ENCODE measurements around the gene SDR9C7. TPM values are rescaled to one million over a fixed set of nuclear protein-coding genes. Genes with fewer than 3 reads are reported as not detected.
"Not testable (repeated sequence)": the region's sequence is repeated elsewhere in the genome, so short reads cannot be mapped to it uniquely, and the experiment has no call there.

The SDR9C7 gene
- total and polyA plus RNA-seq, 3 experiments from 2014 or later = not detected

DNA sequence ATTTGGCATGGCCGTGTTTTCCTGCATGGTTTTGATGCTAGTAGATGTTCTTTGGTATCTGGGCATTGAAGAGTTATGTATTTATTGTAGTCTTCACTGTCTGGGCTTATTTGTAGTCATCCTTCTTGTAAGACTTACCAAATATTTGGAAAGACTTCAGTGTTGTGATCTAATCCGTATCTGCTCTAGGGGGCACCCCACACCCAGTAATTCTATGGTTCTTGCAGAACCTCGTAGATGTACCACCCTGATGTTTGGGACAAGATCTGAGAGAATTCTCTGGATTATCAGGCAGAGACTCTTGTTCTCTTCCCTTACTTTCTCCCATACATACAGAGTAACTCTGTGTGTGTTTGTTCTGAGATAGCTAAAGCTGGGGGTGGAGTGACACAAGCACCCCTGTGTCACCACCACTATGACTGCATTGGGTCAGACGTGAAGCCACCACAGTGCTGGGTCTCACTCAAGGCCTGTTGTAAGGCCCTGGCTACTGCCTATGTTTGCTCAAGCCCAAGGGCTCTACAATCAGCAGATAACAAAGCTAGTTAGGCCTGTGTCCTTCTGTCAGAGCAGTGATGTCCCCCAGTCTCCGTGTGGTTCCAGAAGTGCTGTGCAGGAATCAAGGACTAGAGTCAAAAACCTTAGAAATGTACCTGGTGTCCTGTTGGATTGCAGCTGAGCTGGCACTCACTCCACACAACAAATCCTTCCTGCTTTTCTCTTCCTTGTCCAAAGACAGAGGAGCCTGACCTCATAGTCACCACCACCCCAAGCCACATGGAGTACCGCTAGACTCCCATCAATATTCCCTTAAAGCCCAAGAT, 13.6 kb upstream of the SDR9C7 start:
- Histone ChIP-seq H3K4me3 (ENCODE audit: low read length) (no peak overlapping the region), H3K9me3 (ENCODE audit: low read length) (no peaks in the 10 kb centered on the region), H3K36me3 (ENCODE audit: insufficient read depth, low read length) (no peaks in the 10 kb centered on the region), H3K27ac (ENCODE audit: low read depth, low read length) (no peak overlapping the region), H3K4me1 (ENCODE audit: insufficient read depth, low read length) (no peaks in the 10 kb centered on the region), H3K27me3 (ENCODE audit: insufficient read depth, low read length, poor library complexity, severe bottlenecking) (no peaks in the 10 kb centered on the region)
- Mint-ChIP-seq H3K36me3 (peaks cover 5 to 34% (median 8%) of the 10 kb centered on the region in 3 donors), H3K4me1 (no peaks in the 10 kb centered on the region), H3K27me3 (peaks cover 8 to 19% of the 10 kb centered on the region in 2 donors), H3K27ac (no peak overlapping the region), H3K4me3 (no peak overlapping the region), H3K9me3 (peaks cover 2 to 6% (median 3%) of the 10 kb centered on the region in 5 donors)
- DNase-seq = no peak
- POLR2A ChIA-PET = no interaction called here
- CTCF ChIA-PET = no interaction called here

GRCh38 chr12:56943878-56944277, 9.7 kb upstream of the SDR9C7 start:
- Mint-ChIP-seq H3K27ac (no peak overlapping the region), H3K36me3 (peaks cover 0 to 7% (median under 1%) of the 10 kb centered on the region in 3 donors), H3K4me3 (no peak overlapping the region), H3K27me3 (peaks cover 5 to 19% of the 10 kb centered on the region in 2 donors), H3K9me3 (peaks cover 2 to 6% (median 5%) of the 10 kb centered on the region in 5 donors), H3K4me1 (no peaks in the 10 kb centered on the region)
- Histone ChIP-seq H3K4me3 (ENCODE audit: low read length) (no peak overlapping the region), H3K36me3 (ENCODE audit: insufficient read depth, low read length) (no peaks in the 10 kb centered on the region), H3K4me1 (ENCODE audit: insufficient read depth, low read length) (no peaks in the 10 kb centered on the region), H3K9me3 (ENCODE audit: low read length) (no peaks in the 10 kb centered on the region), H3K27me3 (ENCODE audit: insufficient read depth, low read length, poor library complexity, severe bottlenecking) (no peaks in the 10 kb centered on the region), H3K27ac (ENCODE audit: low read depth, low read length) (no peak overlapping the region)
- no peak for DNase-seq
- ChIA-PET CTCF (no interaction called here), POLR2A (no interaction called here)

- peaks cover 5 to 19% of the 10 kb centered on the region in 2 donors for H3K27me3 Mint-ChIP-seq
- CTCF ChIA-PET; H3K36me3 Mint-ChIP-seq; H3K4me1 Mint-ChIP-seq; DNase-seq; H3K4me3 Mint-ChIP-seq; POLR2A ChIA-PET; H3K27ac ChIP-seq (ENCODE audit: low read depth, low read length); H3K9me3 ChIP-seq (ENCODE audit: low read length); H3K27ac Mint-ChIP-seq; H3K4me1 ChIP-seq (ENCODE audit: insufficient read depth, low read length); H3K36me3 ChIP-seq (ENCODE audit: insufficient read depth, low read length); H3K9me3 Mint-ChIP-seq; H3K4me3 ChIP-seq (ENCODE audit: low read length); H3K27me3 ChIP-seq (ENCODE audit: insufficient read depth, low read length, poor library complexity, severe bottlenecking): not testable (repeated sequence)
These were observed 9.2 kb upstream of the SDR9C7 start for GRCh38 chr12:56943374-56943773.

DNA sequence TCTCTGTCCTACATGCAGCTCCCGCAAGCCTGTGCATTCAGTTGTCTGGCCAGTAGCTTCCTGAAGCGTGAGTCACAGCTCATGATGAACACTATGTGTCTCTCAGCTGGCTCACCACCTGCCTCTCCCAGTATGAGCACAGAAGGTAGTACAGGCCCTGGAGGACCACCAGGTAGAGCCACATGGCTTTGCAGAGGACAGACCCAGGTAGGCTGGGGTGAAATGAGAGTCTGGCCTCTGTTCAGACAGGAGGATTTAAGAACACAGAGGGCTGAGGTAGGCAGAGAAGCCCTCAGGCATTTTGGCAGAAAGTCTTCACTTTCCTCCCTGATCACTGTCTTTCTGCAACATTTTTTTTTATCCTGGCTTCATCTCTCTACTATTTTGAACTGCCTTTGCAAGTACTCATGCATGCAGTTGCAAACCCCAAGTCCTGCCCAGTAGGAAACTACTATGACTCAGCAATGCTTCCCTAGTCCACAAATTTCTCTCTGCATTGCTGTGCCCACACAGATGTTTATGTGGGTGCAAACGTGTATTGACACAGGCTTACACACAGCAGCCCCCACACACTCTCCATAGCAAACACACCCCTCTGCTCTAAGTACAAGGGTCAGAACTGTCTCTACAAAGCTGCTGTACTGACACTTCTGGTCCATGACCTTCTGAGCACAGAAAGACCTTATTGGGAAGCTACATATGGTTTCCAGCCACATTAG, 7.2 kb upstream of the SDR9C7 start:
- Histone ChIP-seq H3K27ac (ENCODE audit: low read depth, low read length) (no peak overlapping the region), H3K9me3 (ENCODE audit: low read length) (no peaks in the 10 kb centered on the region), H3K27me3 (ENCODE audit: insufficient read depth, low read length, poor library complexity, severe bottlenecking) (no peaks in the 10 kb centered on the region), H3K4me1 (ENCODE audit: insufficient read depth, low read length) (no peaks in the 10 kb centered on the region), H3K36me3 (ENCODE audit: insufficient read depth, low read length) (no peaks in the 10 kb centered on the region), H3K4me3 (ENCODE audit: low read length) (no peak overlapping the region)
- H3K4me1 Mint-ChIP-seq = no peaks in the 10 kb centered on the region
- no peak overlapping the region for H3K27ac Mint-ChIP-seq
- H3K36me3 Mint-ChIP-seq = peaks cover 0 to 7% (median 0%) of the 10 kb centered on the region in 3 donors
- H3K27me3 Mint-ChIP-seq = peaks cover 8 to 28% of the 10 kb centered on the region in 2 donors
- CTCF ChIA-PET = no interaction called here
- no peak overlapping the region for H3K4me3 Mint-ChIP-seq
- POLR2A ChIA-PET = no interaction called here
- no peak for DNase-seq
- H3K9me3 Mint-ChIP-seq = peaks cover 2 to 6% (median 5%) of the 10 kb centered on the region in 5 donors

GRCh38 chr12:56940942-56941298, 6.7 kb upstream of the SDR9C7 start:
- H3K4me1 Mint-ChIP-seq; H3K36me3 Mint-ChIP-seq; H3K4me1 ChIP-seq (ENCODE audit: insufficient read depth, low read length); H3K4me3 ChIP-seq (ENCODE audit: low read length); DNase-seq; H3K9me3 ChIP-seq (ENCODE audit: low read length); H3K9me3 Mint-ChIP-seq; H3K36me3 ChIP-seq (ENCODE audit: insufficient read depth, low read length); H3K27ac ChIP-seq (ENCODE audit: low read depth, low read length); POLR2A ChIA-PET; CTCF ChIA-PET; H3K4me3 Mint-ChIP-seq; H3K27ac Mint-ChIP-seq; H3K27me3 ChIP-seq (ENCODE audit: insufficient read depth, low read length, poor library complexity, severe bottlenecking): not testable (repeated sequence)
- H3K27me3 Mint-ChIP-seq = peaks cover 6 to 25% of the 10 kb centered on the region in 2 donors

DNA sequence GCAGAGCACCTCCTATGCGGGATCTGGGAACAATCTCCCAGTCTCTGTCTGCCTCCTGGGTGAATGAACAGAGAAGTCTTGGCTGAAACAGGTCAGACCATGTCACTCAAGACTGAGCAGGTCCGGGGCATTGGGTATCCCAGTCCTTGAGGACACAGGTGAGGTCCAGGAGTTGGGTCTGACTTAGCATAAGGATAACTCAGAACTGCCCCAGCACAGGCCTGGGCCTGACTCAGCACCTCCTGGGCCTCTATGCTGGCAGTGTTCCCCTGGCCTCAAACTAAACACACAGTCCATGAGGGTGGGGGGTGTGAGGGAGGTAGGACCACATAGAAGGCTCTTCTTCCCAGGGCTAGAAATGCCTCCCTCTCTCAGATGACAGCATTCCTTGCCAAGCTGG, 1.5 kb upstream of the SDR9C7 start:
- ChIA-PET CTCF (no interaction called here), POLR2A (no interaction called here)
- Histone ChIP-seq H3K4me1 (ENCODE audit: insufficient read depth, low read length) (no peaks in the 10 kb centered on the region), H3K27me3 (ENCODE audit: insufficient read depth, low read length, poor library complexity, severe bottlenecking) (no peaks in the 10 kb centered on the region), H3K36me3 (ENCODE audit: insufficient read depth, low read length) (no peaks in the 10 kb centered on the region), H3K9me3 (ENCODE audit: low read length) (no peaks in the 10 kb centered on the region), H3K27ac (ENCODE audit: low read depth, low read length) (no peak overlapping the region), H3K4me3 (ENCODE audit: low read length) (no peak overlapping the region)
- H3K27ac Mint-ChIP-seq = no peak overlapping the region
- H3K4me3 Mint-ChIP-seq = no peak overlapping the region
- H3K9me3 Mint-ChIP-seq = no peaks in the 10 kb centered on the region
- no peak for DNase-seq
- peaks cover 0 to 4% (median 3%) of the 10 kb centered on the region in 3 donors for H3K4me1 Mint-ChIP-seq
- H3K36me3 Mint-ChIP-seq = no peaks in the 10 kb centered on the region
- peaks cover 3 to 14% of the 10 kb centered on the region in 2 donors for H3K27me3 Mint-ChIP-seq

DNA sequence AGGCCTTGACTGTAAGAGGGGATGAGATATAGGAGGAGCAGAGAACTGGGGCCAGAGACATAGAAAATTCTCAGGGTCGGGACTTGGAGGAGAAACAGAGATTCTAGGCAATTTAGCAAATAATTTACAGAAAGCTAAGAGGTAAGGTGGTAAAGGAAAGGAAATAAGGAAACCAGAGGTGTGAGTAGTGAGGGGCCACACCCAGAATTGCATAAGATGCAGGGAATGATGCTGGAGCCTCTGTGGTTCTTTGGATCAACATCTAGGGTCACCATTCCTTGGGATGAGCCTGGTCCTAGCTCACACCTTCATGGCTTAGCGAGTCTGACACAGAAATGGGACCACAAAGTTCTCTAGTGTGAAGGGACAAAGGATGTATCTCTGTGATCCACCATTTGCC, 949 bp upstream of the SDR9C7 start:
- no peaks in the 10 kb centered on the region for H3K9me3 ChIP-seq (ENCODE audit: low read length)
- peaks cover 3 to 14% of the 10 kb centered on the region in 2 donors for H3K27me3 Mint-ChIP-seq
- H3K4me3 Mint-ChIP-seq = no peak overlapping the region
- POLR2A ChIA-PET = no interaction called here
- H3K27me3 ChIP-seq (ENCODE audit: insufficient read depth, low read length, poor library complexity, severe bottlenecking) = no peaks in the 10 kb centered on the region
- H3K36me3 Mint-ChIP-seq = no peaks in the 10 kb centered on the region
- H3K4me1 ChIP-seq (ENCODE audit: insufficient read depth, low read length) = no peaks in the 10 kb centered on the region
- H3K27ac Mint-ChIP-seq = no peak overlapping the region
- H3K27ac ChIP-seq (ENCODE audit: low read depth, low read length) = no peak overlapping the region
- CTCF ChIA-PET = no interaction called here
- no peaks in the 10 kb centered on the region for H3K36me3 ChIP-seq (ENCODE audit: insufficient read depth, low read length)
- no peak overlapping the region for H3K4me3 ChIP-seq (ENCODE audit: low read length)
- H3K4me1 Mint-ChIP-seq = peaks cover 0 to 4% (median 3%) of the 10 kb centered on the region in 3 donors
- no peak for DNase-seq
- no peaks in the 10 kb centered on the region for H3K9me3 Mint-ChIP-seq

GRCh38 chr12:56932867-56933266, 1.3 kb downstream of the SDR9C7 start:
- Histone ChIP-seq H3K27ac (ENCODE audit: low read depth, low read length) (no peak overlapping the region), H3K4me3 (ENCODE audit: low read length) (no peak overlapping the region), H3K4me1 (ENCODE audit: insufficient read depth, low read length) (no peaks in the 10 kb centered on the region), H3K27me3 (ENCODE audit: insufficient read depth, low read length, poor library complexity, severe bottlenecking) (no peaks in the 10 kb centered on the region), H3K9me3 (ENCODE audit: low read length) (no peaks in the 10 kb centered on the region), H3K36me3 (ENCODE audit: insufficient read depth, low read length) (no peaks in the 10 kb centered on the region)
- DNase-seq = no peak
- POLR2A ChIA-PET = no interaction called here
- CTCF ChIA-PET = no interaction called here
- peaks cover 0 to 4% (median 3%) of the 10 kb centered on the region in 3 donors for H3K4me1 Mint-ChIP-seq
- no peaks in the 10 kb centered on the region for H3K36me3 Mint-ChIP-seq
- no peak overlapping the region for H3K4me3 Mint-ChIP-seq
- H3K27me3 Mint-ChIP-seq = peaks cover 9 to 15% of the 10 kb centered on the region in 2 donors
- H3K27ac Mint-ChIP-seq = no peak overlapping the region
- no peaks in the 10 kb centered on the region for H3K9me3 Mint-ChIP-seq
